SW480 (cell line): Measurements from ENCODE around the gene CMIP.

Source experiments
- DNase-seq: peaks from one replicate; pipeline ENCODE4 v3.0.0-alpha.2; 2016; ENCODE audit warnings: low spot score

Gene CMIP

GRCh38 chr16:81748476-81749198 is 304.0 kb downstream of the CMIP start:
- DNase-seq: no peak

GRCh38 chr16:81752225-81752875 is 307.7 kb downstream of the CMIP start:
- DNase-seq: peak; percentile 59

GRCh38 chr16:81752876-81753227 is 308.2 kb downstream of the CMIP start:
- DNase-seq: no peak

- no peak for DNase-seq
Measured at GRCh38 chr16:81754858-81755257, 310.2 kb downstream of the CMIP start.

GRCh38 chr16:81755915-81756614 is 311.5 kb downstream of the CMIP start:
- DNase-seq: no peak

- DNase-seq: no peak
Measured at GRCh38 chr16:81756615-81757356, 312.2 kb downstream of the CMIP start.

GRCh38 chr16:81758376-81758775 is 313.8 kb downstream of the CMIP start:
- peak; percentile 33 for DNase-seq
